ENCODE results near the gene AP2A2.

The AP2A2 gene

DNA sequence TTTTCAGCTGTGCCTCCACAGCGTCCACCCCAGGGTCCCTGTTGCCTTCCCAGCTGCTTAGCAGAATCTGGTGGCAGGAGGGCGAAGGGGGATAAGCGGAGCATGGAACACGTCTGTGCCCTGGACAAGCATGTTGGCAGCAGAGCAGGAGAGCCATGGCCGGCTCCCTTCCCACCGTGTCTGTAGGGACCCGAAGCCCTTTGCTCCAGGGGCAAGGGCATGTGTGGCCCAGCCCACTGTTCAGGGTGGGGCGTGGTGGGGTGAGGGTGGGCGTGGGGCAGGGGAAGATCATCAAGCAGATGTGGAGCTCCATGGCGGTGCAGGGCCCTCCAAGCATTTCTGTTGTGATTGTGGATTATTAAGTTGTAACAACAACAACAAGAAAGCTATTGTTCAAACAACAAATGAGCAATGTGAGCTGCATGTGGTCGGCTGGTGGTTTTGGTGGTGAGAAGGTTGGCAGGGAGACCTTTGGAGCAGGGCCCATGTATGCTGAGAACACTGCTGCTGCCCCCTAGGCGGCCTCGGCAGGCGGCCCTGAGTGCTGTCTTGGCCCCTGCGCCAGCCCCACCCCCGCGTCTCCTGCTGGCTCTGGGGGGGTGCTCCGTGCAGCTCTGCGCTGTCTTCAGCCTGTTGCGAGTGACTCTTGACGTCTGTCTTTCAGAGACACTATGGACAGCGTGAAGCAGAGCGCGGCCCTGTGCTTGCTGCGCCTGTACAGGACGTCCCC is 50.9 kb downstream of the AP2A2 start:
- peak; percentile 80 for DNase-seq

DNA sequence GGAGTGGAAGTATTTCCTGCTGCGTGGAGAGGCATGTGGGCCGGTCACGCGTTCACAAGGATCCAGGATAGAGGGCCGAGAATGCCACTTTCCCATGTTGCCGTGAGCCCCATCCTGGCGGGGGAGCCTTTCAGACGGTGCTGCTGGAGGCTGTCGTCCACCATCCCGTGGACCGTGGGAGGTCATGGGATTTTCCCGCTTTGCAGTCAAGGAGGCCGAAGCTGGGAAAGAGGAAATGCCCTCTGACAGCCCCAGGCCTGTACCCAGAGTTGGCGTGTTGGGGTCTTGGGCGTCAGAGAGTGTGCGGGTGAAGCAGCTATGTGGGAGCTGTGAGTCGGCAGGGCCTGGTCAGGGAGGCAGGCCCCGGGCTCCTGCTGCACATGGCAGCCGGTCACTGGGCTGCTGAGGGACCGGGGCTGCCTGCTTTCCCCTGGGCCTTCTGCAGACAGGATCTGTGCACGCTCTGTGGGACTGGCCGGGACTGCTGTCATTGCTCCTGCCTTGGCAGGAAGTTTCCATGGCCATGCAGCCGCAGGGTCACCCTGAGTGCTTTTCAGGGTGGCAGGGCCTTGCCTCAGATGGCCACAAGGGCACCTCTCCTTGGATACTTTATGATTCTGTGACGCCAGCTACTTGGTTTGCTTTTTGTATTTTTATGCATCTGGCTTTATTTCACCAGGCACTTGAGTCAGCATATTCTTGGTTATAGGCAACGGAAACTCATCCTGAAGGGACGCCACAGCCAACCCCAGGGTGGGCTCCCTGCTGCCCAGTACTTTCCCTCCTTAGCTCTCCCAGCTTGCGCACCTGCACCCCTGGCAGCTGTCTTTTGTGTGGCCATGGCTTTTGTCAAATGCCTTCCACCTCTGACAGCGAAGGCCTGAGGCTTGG is 52.4 kb downstream of the AP2A2 start:
- no peak for DNase-seq

- DNase-seq = no peak
These were observed 53.1 kb downstream of the AP2A2 start for GRCh38 chr11:978781-979180.

GRCh38 chr11:980438-981357 is 55.0 kb downstream of the AP2A2 start:
- DNase-seq = no peak

- DNase-seq = no peak
These were observed 56.1 kb downstream of the AP2A2 start for GRCh38 chr11:981764-982163.

GRCh38 chr11:984546-984945 is 58.9 kb downstream of the AP2A2 start:
- no peak for DNase-seq

DNA sequence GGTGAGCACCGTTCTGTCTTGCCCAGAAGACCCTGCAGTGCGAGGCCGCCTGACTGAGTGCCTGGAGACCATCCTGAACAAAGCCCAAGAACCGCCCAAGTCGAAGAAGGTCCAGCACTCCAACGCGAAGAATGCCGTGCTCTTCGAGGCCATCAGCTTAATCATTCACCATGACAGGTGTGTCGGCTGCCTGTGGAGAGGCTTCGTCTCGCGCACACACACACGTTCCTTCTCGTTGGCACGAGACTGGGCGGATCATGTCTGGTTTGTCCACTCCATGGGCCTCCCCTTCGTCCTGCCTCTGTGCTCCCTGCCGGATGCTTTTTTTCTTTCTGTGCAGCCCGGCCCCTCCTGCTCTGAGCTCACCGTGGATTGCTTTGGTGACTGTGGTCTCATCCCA is 59.7 kb downstream of the AP2A2 start:
- no peak for DNase-seq

- DNase-seq = no peak
These were observed 60.2 kb downstream of the AP2A2 start for GRCh38 chr11:985848-986247.

DNA sequence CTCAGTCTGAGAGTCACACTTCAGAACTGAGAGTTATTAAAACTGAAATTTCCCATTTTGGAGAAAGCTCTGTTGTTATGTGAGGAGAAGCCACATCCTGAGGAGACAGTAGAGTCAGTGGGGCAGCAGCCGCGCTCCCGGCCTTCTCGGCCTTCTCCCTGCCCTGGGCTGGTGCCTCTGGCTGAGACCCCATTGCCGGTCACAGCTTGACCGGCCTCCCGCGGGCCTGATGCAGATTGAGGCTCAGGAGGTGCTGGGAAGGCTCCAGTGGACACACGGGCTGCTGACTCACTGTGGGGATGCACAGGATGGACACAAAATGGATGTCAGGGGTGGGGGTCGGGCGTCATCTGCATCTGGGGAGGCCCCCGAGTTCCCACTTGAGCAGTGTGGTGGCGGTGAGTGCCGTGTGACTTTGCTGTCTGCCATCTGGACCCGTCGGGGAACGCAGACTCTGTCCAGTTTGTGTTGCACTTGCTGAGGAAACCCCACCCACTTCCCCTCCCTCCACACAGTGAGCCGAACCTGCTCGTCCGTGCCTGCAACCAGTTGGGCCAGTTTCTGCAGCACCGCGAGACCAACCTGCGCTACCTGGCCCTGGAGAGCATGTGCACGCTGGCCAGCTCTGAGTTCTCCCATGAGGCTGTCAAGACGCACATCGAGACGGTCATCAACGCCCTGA is 60.7 kb downstream of the AP2A2 start:
- no peak for DNase-seq

GRCh38 chr11:986952-987305 is 61.3 kb downstream of the AP2A2 start:
- DNase-seq = no peak

- DNase-seq = no peak
These were observed 62.0 kb downstream of the AP2A2 start for GRCh38 chr11:987671-988070.

GRCh38 chr11:990101-990500 is 64.4 kb downstream of the AP2A2 start:
- no peak for DNase-seq

DNA sequence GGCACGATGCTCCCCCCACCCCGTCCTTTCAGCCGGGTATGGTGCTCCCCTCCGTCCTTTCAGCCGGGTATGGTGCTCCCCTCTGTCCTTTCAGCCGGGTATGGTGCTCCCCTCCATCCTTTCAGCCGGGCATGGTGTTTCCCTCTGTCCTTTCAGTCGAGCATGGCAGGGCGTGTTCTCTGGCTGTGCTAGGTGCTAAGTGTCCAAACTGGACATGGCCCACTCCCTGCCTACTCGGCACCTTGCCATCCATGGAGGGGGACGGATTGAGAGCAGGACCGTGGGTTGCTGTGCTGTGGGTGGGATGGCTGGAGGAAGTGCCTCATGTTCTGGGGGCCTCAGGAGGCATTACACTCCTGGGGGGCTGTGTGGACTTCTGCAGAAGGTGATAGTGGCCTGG is 65.4 kb downstream of the AP2A2 start:
- no peak for DNase-seq

DNA sequence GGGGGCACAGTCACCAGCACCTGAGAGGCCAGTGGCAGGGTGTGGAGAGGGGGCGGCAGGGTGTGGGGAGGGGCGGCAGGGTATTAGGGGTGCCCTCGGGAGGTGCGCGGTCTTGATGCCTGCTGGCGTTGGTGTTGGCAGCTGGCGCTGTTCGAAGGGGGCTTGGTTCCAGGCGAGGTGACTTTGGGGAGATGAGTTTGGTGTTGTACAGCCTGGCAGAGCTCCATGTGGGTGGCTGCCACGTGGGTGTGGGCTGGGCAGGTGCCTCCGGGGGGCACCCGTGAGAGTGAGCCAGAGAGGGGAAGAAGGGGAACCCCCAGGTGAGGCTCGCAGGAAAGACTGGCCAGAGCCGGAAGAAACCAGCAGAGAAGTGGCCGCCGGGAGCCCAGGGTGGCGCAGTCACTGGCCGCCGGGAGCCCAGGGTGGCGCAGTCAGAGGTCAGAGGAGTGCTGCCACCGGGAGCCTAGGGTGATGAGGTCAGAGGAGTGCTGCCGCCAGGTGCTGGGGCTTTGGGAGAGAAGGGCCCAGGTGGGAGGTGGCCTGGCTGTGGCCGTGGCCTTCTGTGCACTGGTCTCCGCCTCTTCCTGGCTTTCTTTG is 66.1 kb downstream of the AP2A2 start:
- no peak for DNase-seq

- DNase-seq = no peak
These were observed 66.9 kb downstream of the AP2A2 start for GRCh38 chr11:992577-992976.

GRCh38 chr11:993632-994167 is 68.0 kb downstream of the AP2A2 start:
- no peak for DNase-seq

- no peak for DNase-seq
These were observed 69.5 kb downstream of the AP2A2 start for GRCh38 chr11:995044-995751.

- DNase-seq = no peak
These were observed 70.2 kb downstream of the AP2A2 start for GRCh38 chr11:995752-996420.

GRCh38 chr11:996681-997080 is 71.0 kb downstream of the AP2A2 start:
- DNase-seq = no peak

DNA sequence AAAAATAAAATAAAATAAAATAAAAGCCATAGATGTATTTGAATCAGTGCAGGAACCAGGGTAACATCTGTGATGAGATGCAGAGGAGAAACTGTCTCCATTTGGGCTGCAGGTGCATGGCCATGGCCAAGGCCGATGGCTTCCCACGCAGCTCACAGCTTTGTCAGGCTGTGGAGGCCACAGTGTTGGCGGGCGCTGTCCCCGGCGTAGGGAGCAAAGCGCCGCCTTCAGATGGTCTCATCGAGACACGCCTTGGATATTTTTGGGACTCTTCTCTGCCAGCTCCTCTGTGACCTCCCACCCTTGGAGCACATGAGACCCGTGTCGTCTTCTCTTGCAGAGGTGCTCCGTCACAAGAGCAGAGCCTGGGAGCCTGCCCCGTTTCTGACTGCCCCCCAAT is 72.2 kb downstream of the AP2A2 start:
- DNase-seq = no peak

GRCh38 chr11:999009-999408 is 73.3 kb downstream of the AP2A2 start:
- DNase-seq = no peak

All from hematopoietic multipotent progenitor cell treated with erythropoietin and hydrocortisone succinate and interleukin-3 and kit ligand, for 4 days (in vitro differentiated cells).